Jurkat, Clone E6-1 (cell line): Measurements from ENCODE around the gene AMDHD2. TPM values are rescaled to one million over a fixed set of nuclear protein-coding genes. Genes with fewer than 3 reads are reported as not detected.
"Not testable (repeated sequence)": the region's sequence is repeated elsewhere in the genome, so short reads cannot be mapped to it uniquely, and the experiment has no call there.

Source experiments
- DNase-seq: peaks from one replicate; pipeline ENCODE4 v3.0.0-alpha.2; 2011; ENCODE audit warnings: low read depth, low spot score
- H3K4me3 ChIP-seq: 2 replicates; pipeline ENCODE4 v1.5.1; 2011; ENCODE audit warnings: mild to moderate bottlenecking, low read length, control low read depth, moderate library complexity
- polyA plus RNA-seq: library from polyadenylated mRNA; unstranded; fragments of >200 nt; gene quantifications from one replicate; pipeline ENCODE4 v1.2.1, GENCODE V29; 2012; ENCODE audit warnings: missing spikeins; ENCODE audit not compliant: insufficient read length, insufficient read depth

AMDHD2 gene
- 33.6 TPM for polyA plus RNA-seq

DNA sequence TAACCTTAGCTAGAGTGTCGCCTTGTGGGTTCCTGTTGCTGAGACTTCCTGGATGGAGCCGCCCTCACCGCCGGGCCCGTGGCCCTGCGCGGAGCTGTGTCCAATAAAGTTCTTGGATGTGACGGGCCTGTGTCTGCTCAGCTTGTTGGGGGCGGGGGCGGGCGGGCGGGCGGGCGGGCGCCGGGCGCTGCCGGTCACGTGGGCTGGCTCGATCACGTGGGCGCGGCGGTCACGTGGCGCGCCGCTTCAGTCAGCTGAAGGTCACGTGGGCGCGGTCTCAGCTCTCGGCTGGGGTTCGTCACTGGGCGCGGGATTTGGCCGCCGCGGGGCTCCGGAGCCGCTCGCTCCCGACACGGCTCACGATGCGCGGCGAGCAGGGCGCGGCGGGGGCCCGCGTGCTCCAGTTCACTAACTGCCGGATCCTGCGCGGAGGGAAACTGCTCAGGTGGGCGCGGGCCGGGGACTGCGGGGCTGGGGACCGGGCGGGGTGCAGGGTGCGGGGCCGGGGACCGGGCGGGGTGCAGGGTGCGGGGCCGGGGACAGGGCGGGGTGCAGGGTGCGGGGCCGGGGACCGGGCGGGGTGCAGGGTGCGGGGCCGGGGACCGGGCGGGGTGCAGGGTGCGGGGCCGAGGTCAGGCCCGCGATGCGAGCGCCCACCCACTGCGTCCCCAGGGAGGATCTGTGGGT, at the start of gene AMDHD2:
Gene AMDHD2, plus strand, starts transcription at position 275 of the 687 bp plus-strand sequence. Its CDS starts 88 bp downstream, at position 363.
- peak within 1 kb of the TSS; percentile 69 for H3K4me3 ChIP-seq
- DNase-seq, result peak; percentile 67

DNA sequence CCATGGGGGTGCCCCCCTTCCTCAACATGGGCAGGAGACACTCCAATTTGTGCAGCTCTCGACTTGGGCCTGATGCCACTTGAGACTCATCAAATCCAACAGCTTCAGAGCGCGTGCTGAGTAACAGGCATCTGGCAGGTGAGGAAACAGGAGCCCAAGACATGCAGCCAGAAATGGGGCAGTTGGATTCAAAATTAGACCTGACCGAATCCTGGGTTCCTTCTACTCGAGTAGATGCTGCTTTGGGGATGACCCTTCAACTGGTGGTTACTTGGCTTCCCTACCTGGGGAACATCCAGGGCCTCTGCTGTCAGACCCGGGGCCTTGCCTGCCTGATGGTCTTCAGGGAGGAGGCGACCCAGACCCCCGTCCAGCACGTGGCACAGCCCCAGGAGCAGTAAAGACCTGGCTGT, 49.6 kb upstream of the AMDHD2 start:
- DNase-seq, result no peak
- no peak overlapping the region for H3K4me3 ChIP-seq

- no peak for DNase-seq
- H3K4me3 ChIP-seq, result no peak within 1 kb of the TSS
Measured at GRCh38 chr16:2471016-2471652, 49.0 kb upstream of the AMDHD2 start, which contains the start of gene NTN3. Gene NTN3 (plus strand): TSS chr16:2471297. CDS start chr16:2471702, 405 bp downstream.

- no peak overlapping the region for H3K4me3 ChIP-seq
- no peak for DNase-seq
Measured at GRCh38 chr16:2471653-2472487, 48.3 kb upstream of the AMDHD2 start.

DNA sequence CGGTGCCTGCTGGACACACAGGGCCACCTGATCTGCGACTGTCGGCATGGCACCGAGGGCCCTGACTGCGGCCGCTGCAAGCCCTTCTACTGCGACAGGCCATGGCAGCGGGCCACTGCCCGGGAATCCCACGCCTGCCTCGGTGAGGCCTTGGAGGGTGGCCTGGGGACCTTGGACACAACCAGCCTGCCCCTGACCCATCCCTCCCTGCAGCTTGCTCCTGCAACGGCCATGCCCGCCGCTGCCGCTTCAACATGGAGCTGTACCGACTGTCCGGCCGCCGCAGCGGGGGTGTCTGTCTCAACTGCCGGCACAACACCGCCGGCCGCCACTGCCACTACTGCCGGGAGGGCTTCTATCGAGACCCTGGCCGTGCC, 47.7 kb upstream of the AMDHD2 start:
- no peak overlapping the region for H3K4me3 ChIP-seq
- no peak for DNase-seq

GRCh38 chr16:2472885-2473445, 47.2 kb upstream of the AMDHD2 start:
- H3K4me3 ChIP-seq, result no peak overlapping the region
- no peak for DNase-seq

- H3K4me3 ChIP-seq, result peak overlapping the region; percentile 21
- no peak for DNase-seq
Measured at GRCh38 chr16:2473446-2473926, 46.7 kb upstream of the AMDHD2 start.

GRCh38 chr16:2473999-2474876, 45.9 kb upstream of the AMDHD2 start:
- DNase-seq, result no peak

GRCh38 chr16:2474877-2475412, 45.2 kb upstream of the AMDHD2 start, which contains the start of gene TBC1D24:
Gene TBC1D24 (plus strand): TSS chr16:2475127. CDS start chr16:2496149, 21,022 bp downstream.
- H3K4me3 ChIP-seq, result peak within 1 kb of the TSS; percentile 71
- DNase-seq, result peak; percentile 51

More at GRCh38 chr16:2473999-2474876, 45.9 kb upstream of the AMDHD2 start:
- peak overlapping the region; percentile 71 for H3K4me3 ChIP-seq

DNA sequence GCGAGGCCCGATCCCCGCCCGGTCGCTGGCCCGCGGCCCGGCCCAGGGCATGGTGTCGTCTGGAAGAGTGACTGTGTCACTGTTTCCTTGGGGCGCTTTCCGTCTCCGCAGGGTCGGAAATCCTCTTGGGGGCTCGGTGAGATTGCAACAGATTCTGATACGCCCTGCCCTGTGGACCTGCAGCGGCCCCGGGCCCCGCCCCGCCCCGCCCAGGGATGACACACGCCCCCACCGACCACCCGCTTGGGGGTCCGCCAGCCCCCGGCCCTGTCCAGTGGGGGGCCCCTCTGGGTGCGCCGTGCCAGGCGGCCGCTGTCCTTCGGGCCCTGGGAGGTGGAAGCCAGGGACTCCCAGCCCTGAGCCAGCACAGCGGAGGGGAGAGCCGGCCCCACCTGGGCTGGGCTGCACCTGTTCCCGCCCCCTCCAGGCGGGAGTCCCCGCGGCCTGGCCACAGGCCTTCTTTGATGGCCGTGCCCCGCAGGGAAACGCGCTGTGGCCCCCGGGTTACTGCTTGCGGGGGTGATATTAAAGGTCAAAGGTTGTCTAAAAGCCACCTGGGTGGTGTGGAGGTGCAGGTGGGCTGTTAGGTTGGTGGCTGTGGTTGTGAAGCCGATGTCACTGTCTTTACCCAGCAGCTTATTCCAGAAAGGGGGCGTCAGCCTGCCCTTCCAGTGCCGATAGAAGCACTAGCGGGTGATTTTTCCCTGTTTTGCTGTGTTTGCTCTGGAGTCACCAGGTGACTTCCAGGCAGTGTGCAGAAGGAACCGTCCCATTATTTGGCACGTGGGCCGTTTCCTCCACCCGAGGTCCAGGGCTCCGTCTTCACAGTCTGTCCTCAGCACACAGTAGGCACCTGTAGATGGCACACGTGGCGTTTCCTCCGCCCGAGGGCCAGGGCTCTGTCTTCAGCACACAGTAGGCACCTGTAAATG, 44.5 kb upstream of the AMDHD2 start:
- DNase-seq, result no peak

GRCh38 chr16:2476345-2476720, 43.8 kb upstream of the AMDHD2 start:
- no peak for DNase-seq
- H3K4me3 ChIP-seq, result no peak overlapping the region

More for the DNA sequence above, 44.5 kb upstream of the AMDHD2 start:
- H3K4me3 ChIP-seq, result peak overlapping the region; percentile 56

GRCh38 chr16:2476741-2477140, 43.4 kb upstream of the AMDHD2 start:
- DNase-seq, result no peak
- H3K4me3 ChIP-seq, result no peak overlapping the region

DNA sequence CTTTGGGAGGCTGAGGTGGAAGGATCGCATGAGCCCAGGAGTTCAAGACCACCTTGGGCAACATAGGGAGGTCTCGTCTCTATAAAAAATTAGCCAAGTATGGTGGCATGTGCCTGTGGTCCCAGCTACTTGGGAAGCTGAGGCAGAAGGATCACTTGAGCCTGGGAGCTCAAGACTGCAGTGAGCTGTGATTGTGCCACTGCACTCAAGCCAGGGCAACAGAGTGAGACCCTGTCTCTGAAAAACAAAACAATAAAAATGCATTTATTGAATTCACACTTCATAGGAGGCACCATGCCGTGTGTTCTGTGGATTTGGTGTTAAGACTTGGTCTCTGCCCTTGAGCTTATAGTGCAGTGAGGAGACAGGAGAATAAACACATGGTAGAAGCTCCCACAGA, 42.8 kb upstream of the AMDHD2 start:
- no peak overlapping the region for H3K4me3 ChIP-seq
- no peak for DNase-seq

DNA sequence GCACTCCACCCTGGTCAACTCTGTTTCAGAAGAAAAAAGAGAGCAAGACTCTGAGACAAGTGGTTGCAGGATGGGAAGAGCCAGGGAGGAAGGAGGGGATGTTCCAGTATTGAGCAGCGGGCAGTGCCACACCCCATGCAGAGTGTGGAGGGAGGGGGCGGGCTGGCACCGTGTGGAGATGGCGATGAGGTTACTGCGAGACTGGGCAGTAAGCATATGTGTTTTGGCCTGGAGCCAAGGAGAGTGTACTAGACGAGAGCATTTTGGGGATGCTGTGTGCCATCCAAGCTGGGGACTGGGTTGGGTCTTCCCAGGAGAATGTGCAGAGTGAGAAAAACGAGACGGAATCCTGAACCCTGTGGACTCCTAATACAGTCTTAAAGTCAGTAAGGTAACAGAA, 41.9 kb upstream of the AMDHD2 start:
- DNase-seq, result no peak
- H3K4me3 ChIP-seq, result no peak overlapping the region

- not testable (repeated sequence) for DNase-seq, H3K4me3 ChIP-seq
Measured at GRCh38 chr16:2479996-2480395, 40.2 kb upstream of the AMDHD2 start.

DNA sequence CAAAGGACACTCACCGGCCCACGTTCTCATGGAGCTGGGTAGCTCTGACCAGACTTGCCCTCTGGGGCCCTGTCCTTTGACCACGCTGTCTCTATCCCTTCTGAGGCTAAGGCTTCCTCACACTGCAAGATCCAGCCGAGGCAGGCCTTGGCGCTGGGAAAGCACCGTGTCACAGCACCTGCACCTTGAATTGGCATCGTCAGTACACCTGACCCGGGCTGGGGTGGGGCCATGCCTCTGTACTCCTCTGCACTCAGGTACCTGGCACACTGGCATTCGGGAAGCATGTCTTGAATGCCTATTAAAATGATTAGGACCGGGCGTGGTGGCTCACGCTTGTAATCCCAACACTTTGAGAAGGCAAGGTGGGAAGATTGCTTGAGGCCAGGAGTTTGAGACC, 39.2 kb upstream of the AMDHD2 start:
- DNase-seq, result no peak
- no peak overlapping the region for H3K4me3 ChIP-seq

DNA sequence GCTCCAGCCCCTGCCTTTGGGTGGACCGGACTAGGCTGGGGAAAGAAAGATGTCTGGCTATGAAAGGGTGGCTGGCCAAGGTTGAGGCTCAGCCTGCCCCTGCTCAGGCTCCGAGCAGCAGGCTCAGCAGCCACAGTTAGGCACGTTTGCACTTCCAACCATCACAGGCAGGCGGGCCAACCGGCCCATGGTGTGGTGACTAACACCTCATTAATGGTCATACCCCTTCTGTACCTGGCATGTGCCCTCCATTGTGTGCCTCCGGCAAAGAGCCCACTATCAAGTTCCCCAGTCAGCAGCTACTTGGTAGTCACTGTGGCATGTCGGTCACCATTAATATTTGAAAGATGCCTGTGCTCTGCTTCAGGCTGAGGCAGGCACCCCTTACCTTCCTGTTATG, 38.5 kb upstream of the AMDHD2 start:
- no peak for DNase-seq
- H3K4me3 ChIP-seq, result no peak overlapping the region
